Fibroblast of lung (primary cell): ENCODE results near the gene CDK4. TPM values are rescaled to one million over a fixed set of nuclear protein-coding genes. Genes with fewer than 3 reads are reported as not detected.
"Not testable (repeated sequence)": the region's sequence is repeated elsewhere in the genome, so short reads cannot be mapped to it uniquely, and the experiment has no call there.

Experiments
- DNase-seq, 2 donors: peaks; one replicate each; pipeline versions ENCODE4 v3.0.0 to v3.0.0-alpha.2; 2010; ENCODE audit warnings: low read depth in 2 of 2
- H2AFZ ChIP-seq: 2 replicates; pipeline ENCODE4 v1.5.1; 2012; ENCODE audit warnings: low read length, control low read depth, inconsistent platforms
- H3K27ac ChIP-seq: 2 replicates; pipeline ENCODE4 v1.5.1; 2011; ENCODE audit warnings: low read length, control low read depth; ENCODE audit not compliant: insufficient read depth
- H3K27me3 ChIP-seq: 2 replicates; pipeline ENCODE4 v1.5.1; 2011; ENCODE audit warnings: mild to moderate bottlenecking, low read length; ENCODE audit not compliant: control insufficient read depth, insufficient read depth
- H3K36me3 ChIP-seq: 2 replicates; pipeline ENCODE4 v1.5.1; 2011; ENCODE audit warnings: low read length; ENCODE audit not compliant: control insufficient read depth, insufficient read depth
- H3K4me1 ChIP-seq: 2 replicates; pipeline ENCODE4 v1.5.1; 2011; ENCODE audit warnings: low read length; ENCODE audit not compliant: control insufficient read depth, insufficient read depth; ENCODE audit errors: extremely low read depth
- H3K4me2 ChIP-seq: 2 replicates; pipeline ENCODE4 v1.5.1; 2011; ENCODE audit warnings: low read length, control low read depth; ENCODE audit not compliant: insufficient read depth; ENCODE audit errors: extremely low read depth
- H3K4me3 ChIP-seq, 4 experiments: fragments of 200-600 bp in 1 of 4; sonication (generic) in 1 of 4; replicated peaks in 1 of 4; 2 replicates each; pipeline ENCODE4 v1.5.1; 2011 to 2016; ENCODE audit warnings: low read length in 4 of 4, low read depth in 3 of 4, mild to moderate bottlenecking in 3 of 4, control low read depth in 2 of 4, inconsistent platforms in 1 of 4, mixed read lengths in 1 of 4; ENCODE audit not compliant: insufficient read depth in 1 of 4; ENCODE audit errors: control extremely low read depth in 1 of 4
- H3K79me2 ChIP-seq: 2 replicates; pipeline ENCODE4 v1.5.1; 2012; ENCODE audit warnings: mild to moderate bottlenecking, low read length, inconsistent platforms; ENCODE audit not compliant: control insufficient read depth, insufficient read depth
- H3K9ac ChIP-seq: 2 replicates; pipeline ENCODE4 v1.5.1; 2011; ENCODE audit warnings: mild to moderate bottlenecking, low read length, control low read depth; ENCODE audit not compliant: insufficient read depth
- H3K9me3 ChIP-seq: 2 replicates; pipeline ENCODE4 v1.5.1; 2012; ENCODE audit warnings: low read depth, low read length; ENCODE audit not compliant: control insufficient read depth, insufficient read depth
- H4K20me1 ChIP-seq: 2 replicates; pipeline ENCODE4 v1.5.1; 2011; ENCODE audit warnings: low read length; ENCODE audit not compliant: control insufficient read depth, insufficient read depth; ENCODE audit errors: extremely low read depth
- EZH2 ChIP-seq: IDR thresholded peaks from 2 replicates; pipeline ENCODE4 v1.5.1; 2012; ENCODE audit warnings: low read length, control low read depth, mild to moderate bottlenecking; ENCODE audit errors: missing control alignments
- polyA plus RNA-seq, 2 donors: library from polyadenylated mRNA; depleted of rRNA in 1 of 2; stranded (reverse) in 1 of 2; unstranded in 1 of 2; fragments of >200 nt; gene quantifications; 2 replicates each; pipeline ENCODE4 v1.2.1, GENCODE V29; 2011 to 2012; ENCODE audit warnings: missing spikeins in 1 of 2
- total RNA-seq: library from RNA; depleted of rRNA; stranded (reverse); fragments of >200 nt; gene quantifications from 2 replicates; pipeline ENCODE4 v1.2.1, GENCODE V29; 2014
- TF ChIP-seq, protein P1 (sequence below), 2 donors: IDR thresholded peaks in 1 of 2; conservative IDR thresholded peaks in 1 of 2; 1 replicate in 1 of 2; 2 replicates in 1 of 2; pipeline ENCODE4 v1.5.1; 2011 to 2012; ENCODE audit warnings: low read length in 2 of 2, control low read depth in 1 of 2, inconsistent platforms in 1 of 2, low read depth in 1 of 2, mild to moderate bottlenecking in 1 of 2

The CDK4 gene
- total and polyA plus RNA-seq, 2 donors (not counting 1 experiment from before 2014, with no cell fraction given): 183 to 233 TPM

DNA sequence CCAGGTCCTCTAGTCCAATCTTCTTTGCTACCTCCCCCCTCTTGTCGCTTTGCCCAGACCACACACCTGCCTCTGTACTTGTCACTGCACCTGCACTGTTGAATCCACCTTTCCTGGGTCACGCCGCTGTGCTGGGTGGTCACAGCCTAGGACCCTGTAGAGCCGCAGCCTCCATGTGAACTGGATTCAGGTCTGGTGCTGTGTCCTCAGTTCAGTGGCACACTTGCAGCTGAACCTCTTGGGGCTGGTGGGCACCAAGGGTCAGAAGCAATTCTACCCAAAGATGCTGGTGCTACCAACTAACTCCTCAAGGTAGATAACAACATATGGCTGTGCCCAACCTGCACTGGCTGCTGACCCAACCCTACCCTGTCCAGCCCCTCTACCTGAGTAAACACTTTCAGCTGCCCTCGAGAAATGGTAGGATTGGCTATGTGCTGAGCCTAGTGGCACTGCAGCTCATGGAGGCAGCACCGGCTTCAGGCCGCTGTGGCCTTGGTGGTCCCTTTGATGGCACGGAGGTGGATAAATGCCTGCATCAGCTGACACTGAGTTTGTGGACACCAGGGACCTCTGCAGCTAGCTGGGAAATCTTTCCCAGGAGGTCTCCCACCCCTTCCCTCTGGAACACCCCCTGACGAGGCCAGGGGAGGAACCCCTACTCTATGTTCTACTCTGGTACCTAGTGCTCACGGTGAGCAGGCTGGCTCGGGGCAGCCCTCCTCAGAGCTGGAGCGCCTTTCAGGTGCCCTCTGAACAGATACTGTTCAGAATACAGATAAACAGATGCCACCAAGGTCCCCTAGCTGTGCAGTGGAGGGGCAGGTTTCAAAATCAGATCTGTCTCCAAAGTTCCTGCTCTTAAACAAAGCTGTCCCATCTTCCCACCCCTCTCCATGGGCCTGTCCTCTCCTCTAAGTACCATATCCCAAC, 27.8 kb downstream of the CDK4 start:
- H3K27me3 ChIP-seq: no peaks in the 10 kb centered on the region
- H3K9ac ChIP-seq: no peak overlapping the region
- H3K4me2 ChIP-seq: no peak overlapping the region
- H3K79me2 ChIP-seq: no peaks in the 10 kb centered on the region
- no peak overlapping the region for H3K4me3 ChIP-seq
- no peak overlapping the region for H2AFZ ChIP-seq
- H3K27ac ChIP-seq: no peak overlapping the region
- TF ChIP-seq, protein P1, sequence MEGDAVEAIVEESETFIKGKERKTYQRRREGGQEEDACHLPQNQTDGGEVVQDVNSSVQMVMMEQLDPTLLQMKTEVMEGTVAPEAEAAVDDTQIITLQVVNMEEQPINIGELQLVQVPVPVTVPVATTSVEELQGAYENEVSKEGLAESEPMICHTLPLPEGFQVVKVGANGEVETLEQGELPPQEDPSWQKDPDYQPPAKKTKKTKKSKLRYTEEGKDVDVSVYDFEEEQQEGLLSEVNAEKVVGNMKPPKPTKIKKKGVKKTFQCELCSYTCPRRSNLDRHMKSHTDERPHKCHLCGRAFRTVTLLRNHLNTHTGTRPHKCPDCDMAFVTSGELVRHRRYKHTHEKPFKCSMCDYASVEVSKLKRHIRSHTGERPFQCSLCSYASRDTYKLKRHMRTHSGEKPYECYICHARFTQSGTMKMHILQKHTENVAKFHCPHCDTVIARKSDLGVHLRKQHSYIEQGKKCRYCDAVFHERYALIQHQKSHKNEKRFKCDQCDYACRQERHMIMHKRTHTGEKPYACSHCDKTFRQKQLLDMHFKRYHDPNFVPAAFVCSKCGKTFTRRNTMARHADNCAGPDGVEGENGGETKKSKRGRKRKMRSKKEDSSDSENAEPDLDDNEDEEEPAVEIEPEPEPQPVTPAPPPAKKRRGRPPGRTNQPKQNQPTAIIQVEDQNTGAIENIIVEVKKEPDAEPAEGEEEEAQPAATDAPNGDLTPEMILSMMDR (conservative IDR thresholded peaks at IDR 0.05 in 1 of 2, IDR thresholded peaks at IDR 0.05 in 1 of 2; ENCODE audit: low read depth in 1 of 2, low read length in 2 of 2): no peak
- no peak for TF ChIP-seq EZH2
- H3K36me3 ChIP-seq: peaks cover 8% of the 10 kb centered on the region
- peaks cover 5% of the 10 kb centered on the region for H3K4me1 ChIP-seq
- no peaks in the 10 kb centered on the region for H3K9me3 ChIP-seq
- DNase-seq: no peak
- H4K20me1 ChIP-seq: no peaks in the 10 kb centered on the region

DNA sequence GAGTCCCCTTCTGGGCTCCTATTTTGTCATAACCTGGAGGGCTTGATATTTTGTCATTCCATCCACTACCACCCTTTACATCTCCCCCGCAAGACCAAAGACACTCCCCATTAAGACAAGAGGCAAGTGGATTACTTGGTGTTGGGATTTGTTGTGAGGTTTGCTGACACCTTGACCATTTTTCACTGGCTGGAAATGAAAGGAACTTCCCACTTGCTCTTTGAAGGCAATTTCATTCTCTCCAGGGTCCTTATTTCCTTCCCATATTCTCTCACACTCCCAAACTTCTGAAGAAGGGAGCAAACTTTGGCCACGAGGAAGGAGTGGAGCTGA, 28.5 kb downstream of the CDK4 start:
- no peak for DNase-seq
- Histone ChIP-seq H3K9ac (no peak overlapping the region), H3K4me2 (no peak overlapping the region), H3K4me1 (peaks cover 5% of the 10 kb centered on the region), H3K27ac (no peak overlapping the region), H4K20me1 (no peaks in the 10 kb centered on the region), H3K27me3 (no peaks in the 10 kb centered on the region), H3K79me2 (no peaks in the 10 kb centered on the region), H3K9me3 (no peaks in the 10 kb centered on the region), H3K36me3 (peaks cover 8% of the 10 kb centered on the region), H2AFZ (no peak overlapping the region), H3K4me3 (no peak overlapping the region)
- TF ChIP-seq, protein P1 (conservative IDR thresholded peaks at IDR 0.05 in 1 of 2, IDR thresholded peaks at IDR 0.05 in 1 of 2; ENCODE audit: low read depth in 1 of 2, low read length in 2 of 2): no peak
- TF ChIP-seq EZH2: no peak

DNA sequence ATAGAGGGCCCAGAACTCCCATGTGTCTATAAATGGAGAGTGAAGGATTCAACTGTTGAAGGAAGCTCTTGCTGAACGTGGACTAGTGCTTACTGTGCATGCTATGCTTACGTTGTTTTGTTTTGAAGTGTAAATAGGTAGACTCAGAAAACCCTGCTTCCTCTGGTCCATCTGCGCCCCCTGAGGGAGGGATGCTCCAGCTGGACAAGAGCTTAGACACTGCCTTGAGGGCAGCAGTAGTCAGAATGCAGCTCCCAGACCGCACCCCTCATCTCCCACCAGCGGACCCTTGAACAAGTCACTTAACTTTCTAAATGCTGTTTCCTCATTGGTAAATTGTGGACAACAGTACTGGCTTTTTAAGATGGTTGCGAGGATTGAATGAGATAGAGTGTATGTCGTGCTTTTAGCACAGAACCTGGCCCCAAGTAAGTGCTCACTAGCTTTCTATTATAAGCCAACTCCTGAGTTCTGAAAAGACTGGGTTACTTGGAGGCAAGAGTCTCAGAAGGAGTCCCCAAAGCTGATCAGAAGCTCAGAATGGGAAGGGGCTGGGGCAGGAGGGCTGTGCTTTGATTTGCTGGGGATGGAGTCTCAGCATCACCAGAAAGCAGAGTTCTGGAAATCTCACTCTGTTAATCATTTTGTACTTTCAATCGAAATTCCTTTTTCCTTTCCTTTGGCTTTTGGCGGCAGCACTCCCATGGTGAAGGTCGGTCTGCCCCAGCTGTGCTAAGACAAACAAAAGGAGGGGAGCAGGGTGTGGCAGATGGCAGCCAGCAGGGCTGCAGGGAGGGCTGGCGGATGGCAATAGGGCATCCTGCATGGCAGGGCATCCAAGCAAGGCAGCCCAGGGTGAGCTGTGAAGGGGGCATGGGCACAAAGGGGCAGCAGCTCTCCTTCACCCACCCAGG, 29.1 kb downstream of the CDK4 start:
- no peak overlapping the region for H3K4me3 ChIP-seq
- no peaks in the 10 kb centered on the region for H3K79me2 ChIP-seq
- H2AFZ ChIP-seq: no peak overlapping the region
- H3K9me3 ChIP-seq: no peaks in the 10 kb centered on the region
- peaks cover 5% of the 10 kb centered on the region for H3K4me1 ChIP-seq
- TF ChIP-seq, protein P1 (conservative IDR thresholded peaks at IDR 0.05 in 1 of 2, IDR thresholded peaks at IDR 0.05 in 1 of 2; ENCODE audit: low read depth in 1 of 2, low read length in 2 of 2): no peak
- no peak for TF ChIP-seq EZH2
- H3K9ac ChIP-seq: no peak overlapping the region
- no peak for DNase-seq
- no peaks in the 10 kb centered on the region for H4K20me1 ChIP-seq
- peaks cover 10% of the 10 kb centered on the region for H3K36me3 ChIP-seq
- no peaks in the 10 kb centered on the region for H3K27me3 ChIP-seq
- H3K4me2 ChIP-seq: no peak overlapping the region
- no peak overlapping the region for H3K27ac ChIP-seq

DNA sequence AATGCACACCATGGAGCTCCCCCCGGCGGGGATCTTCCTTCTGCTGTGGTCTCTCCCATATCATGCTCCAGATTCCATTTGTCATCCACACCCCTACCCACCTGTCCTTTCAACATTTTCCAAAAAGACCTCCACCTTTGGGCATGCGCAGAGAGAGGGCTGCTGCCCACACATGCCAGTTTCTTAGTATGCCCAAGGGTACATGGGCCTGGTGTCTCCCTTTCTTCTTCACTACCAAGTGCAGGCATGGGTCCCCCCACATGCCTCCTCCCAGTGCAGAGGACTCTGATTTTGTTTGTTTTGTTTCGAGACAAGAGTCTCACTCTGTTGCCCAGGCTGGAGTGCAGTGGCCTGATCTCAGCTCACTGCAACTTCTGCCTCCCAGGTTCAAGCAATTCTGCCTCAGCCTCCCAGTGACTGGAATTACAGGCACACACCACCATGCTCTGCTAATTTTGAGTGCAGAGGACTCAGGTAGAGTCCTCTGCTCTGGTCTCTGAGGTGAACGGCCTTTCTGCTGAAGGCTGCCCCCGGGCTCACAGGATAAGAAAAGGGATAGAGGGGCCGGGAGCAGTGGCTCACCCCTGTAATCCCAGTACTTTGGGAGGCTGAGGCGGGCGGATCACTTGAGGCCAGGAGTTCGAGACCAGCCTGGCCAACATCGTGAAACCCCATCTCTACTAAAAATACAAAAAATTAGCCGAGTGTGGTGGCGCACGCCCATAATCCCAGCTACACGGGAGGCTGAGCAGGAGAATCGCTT, 30.1 kb downstream of the CDK4 start:
- peaks cover 12% of the 10 kb centered on the region for H3K36me3 ChIP-seq
- not testable (repeated sequence) for H3K4me3 ChIP-seq, DNase-seq, H3K27ac ChIP-seq, H2AFZ ChIP-seq, H3K27me3 ChIP-seq, H3K4me1 ChIP-seq, H3K9ac ChIP-seq, H3K79me2 ChIP-seq, H4K20me1 ChIP-seq, H3K4me2 ChIP-seq, H3K9me3 ChIP-seq
